Tibial nerve (tissue), 3 donors: Measurements from ENCODE around the gene LCP1.

Experiments
- CTCF ChIP-seq, 5 experiments: fragments of 200-600 bp in 3 of 5; fragments of 450-650 bp in 2 of 5; sonication (generic) in 3 of 5; IDR thresholded peaks; one replicate each; pipeline ENCODE4 v1.5.1; 2016 to 2019; ENCODE audit warnings: antibody characterized with exemption in 5 of 5, mild to moderate bottlenecking in 3 of 5, moderate library complexity in 2 of 5
- POLR2A ChIP-seq, 2 donors: fragments of 450-650 bp; IDR thresholded peaks; one replicate each; pipeline ENCODE4 v1.6.1; 2017; ENCODE audit warnings: antibody characterized with exemption in 2 of 2, mild to moderate bottlenecking in 2 of 2, moderate library complexity in 2 of 2

DNA sequence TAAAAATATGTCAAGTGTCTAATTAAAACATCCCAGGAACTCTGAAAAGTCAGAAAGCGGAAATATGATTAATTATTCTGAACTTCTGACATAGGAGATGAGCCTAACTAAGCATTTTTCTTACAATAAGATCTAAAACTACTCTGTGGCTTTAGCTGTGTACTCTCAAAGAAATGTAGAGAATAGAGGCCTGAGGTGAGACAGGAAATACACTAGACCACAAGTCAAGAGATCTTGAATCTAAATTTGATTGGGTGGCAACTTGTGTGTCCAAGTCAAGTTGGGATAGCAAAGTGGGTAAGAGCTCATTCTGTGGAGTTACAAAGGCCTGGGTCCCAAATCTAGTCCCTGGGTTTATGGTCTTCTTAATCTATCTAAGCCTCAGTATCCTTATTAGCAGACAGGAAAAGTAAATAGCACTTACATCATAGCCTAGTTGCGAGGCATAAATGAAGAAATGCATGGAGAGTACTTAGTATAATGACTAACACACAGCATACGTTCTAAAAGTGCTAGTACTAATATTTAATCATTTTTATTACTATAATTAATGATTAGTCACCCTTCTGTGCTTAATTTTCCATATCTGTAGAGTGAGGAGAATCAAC, 20.3 kb upstream of the LCP1 start:
- no peak for TF ChIP-seq POLR2A (IDR thresholded peaks at IDR 0.05)
- TF ChIP-seq CTCF (IDR thresholded peaks at IDR 0.05) = no peak
